AG09319 (cell line): ENCODE measurements around the gene ELL2.
"Not testable (repeated sequence)": the region's sequence is repeated elsewhere in the genome, so short reads cannot be mapped to it uniquely, and the experiment has no call there.

Experiments used
- DNase-seq: peaks from one replicate; pipeline ENCODE4 v3.0.0-alpha.2; 2010; ENCODE audit warnings: low read depth; ENCODE audit errors: extremely low read depth
- CTCF ChIP-seq: IDR thresholded peaks from 2 replicates; pipeline ENCODE4 v1.5.1; 2011; ENCODE audit warnings: low read depth, mild to moderate bottlenecking, inconsistent platforms, low read length, moderate library complexity

Gene ELL2

GRCh38 chr5:95870105-95870672, 91.5 kb downstream of the ELL2 start:
- DNase-seq, result no peak
- TF ChIP-seq CTCF, result no peak

GRCh38 chr5:95869173-95869855, 92.3 kb downstream of the ELL2 start:
- DNase-seq, result not testable (repeated sequence)

DNA sequence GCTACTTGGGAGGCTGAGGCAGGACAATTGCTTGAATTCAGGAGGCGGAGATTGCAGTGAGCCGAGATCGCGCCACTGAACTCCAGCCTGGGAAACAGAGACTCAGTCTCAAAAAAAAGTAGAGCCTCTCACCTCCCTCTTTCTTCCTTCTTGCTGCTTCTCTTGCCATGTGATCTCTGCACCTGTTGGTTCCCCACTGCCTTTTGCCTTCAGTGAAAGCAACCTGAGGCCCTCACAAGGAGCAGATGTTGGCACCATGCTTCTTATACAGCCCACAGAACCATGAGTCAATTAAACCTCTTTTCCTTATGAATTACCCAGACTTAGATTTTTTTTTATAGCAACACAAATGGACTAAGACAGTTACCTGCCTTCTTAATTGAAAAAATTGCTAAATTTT, 93.5 kb downstream of the ELL2 start:
- DNase-seq, result no peak
- TF ChIP-seq CTCF, result no peak

DNA sequence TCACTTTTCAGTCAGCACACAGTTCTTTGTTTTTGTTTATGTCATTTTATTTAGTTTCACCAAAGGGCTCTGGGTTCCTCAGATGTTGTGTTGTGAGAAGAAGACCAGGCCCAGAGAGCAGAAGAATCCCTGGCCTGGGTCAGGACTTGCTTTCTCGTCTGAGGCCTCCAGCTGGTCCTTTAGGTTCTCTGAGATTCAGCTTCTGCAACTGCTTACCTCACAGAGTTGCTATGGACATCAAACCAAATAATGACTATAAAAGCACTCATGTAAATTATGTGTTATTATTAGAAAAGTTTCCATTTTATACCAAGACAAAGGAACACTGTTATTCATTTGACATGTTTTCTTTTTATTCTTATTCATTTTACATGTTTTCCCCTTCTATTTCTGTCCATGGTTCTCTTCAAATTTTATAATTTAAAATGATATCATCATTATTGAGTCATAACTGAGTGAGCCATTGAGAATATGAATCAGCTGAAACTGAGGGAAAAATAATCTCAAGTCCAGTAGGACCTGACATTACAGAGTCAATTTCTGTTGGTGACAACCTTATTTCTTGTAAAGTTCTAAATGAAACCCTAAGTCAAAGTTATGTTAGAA, 95.1 kb downstream of the ELL2 start:
- DNase-seq, result no peak
- no peak for TF ChIP-seq CTCF

- no peak for TF ChIP-seq CTCF
- DNase-seq, result no peak
Measured at GRCh38 chr5:95864944-95865504, 96.6 kb downstream of the ELL2 start.

DNA sequence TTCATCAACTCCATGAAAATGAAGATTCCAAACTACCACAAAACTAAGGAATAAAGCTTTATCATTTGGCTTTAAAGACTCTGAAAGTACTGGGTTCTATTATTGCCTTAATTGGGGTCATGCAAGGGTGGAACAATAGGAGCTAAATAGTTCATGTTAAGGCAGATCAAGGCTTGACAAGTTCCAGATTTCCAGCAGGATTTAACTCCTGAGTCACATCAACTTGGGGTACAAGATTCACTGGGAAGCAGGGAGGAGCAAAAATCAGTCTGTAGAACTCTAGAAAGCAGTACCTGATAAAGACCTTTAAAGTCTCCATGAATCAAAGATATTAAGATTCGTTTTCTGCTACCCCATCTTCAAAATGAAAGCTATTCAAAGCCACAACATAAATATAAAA, 97.2 kb downstream of the ELL2 start:
- no peak for TF ChIP-seq CTCF

DNA sequence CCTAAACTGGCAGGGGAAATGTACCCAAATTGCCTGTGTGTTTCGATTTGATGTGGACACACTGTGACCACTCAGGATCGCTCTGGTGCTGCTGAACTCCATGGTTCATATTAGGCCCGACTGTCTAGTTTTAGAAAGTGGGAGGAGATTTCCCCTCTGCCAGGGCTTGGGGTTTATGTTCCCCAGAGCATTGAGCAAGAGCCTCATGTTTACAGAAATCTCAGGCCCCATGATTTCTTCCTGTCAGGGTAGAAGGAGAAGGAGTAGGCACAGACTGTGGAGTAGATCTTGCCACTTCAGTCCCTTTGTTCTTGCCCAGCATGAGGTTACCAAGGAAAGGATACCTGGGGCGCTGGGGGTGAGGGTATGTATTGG, 98.3 kb downstream of the ELL2 start:
- DNase-seq, result peak; percentile 45
- no peak for TF ChIP-seq CTCF

More for the DNA sequence above, 97.2 kb downstream of the ELL2 start:
- DNase-seq, result no peak
